WTC11 (cell line): Measurements from ENCODE around the gene CFDP1. TPM values are rescaled to one million over a fixed set of nuclear protein-coding genes. Genes with fewer than 3 reads are reported as not detected.

ENCODE experiments used
- ATAC-seq: fragments of 200-7000 bp; cut with Tn5 transposase; 2 replicates; pipeline ENCODE4 v1.10.0; 2021; ENCODE audit warnings: mild to moderate bottlenecking, moderate library complexity
- CTCF ChIA-PET: fragments of 300-600 bp; sonication (Branson Sonifier 250); formaldehyde crosslinking; loops from one replicate; lab custom pipeline; 2021; ENCODE audit warnings: antibody characterized with exemption; lab: Charles Lee
- POLR2A ChIA-PET: fragments of 350-600 bp; sonication (Branson Sonifier 250); formaldehyde crosslinking; loops from one replicate; lab custom pipeline; 2021; ENCODE audit warnings: antibody characterized with exemption; lab: Charles Lee
- DNase-seq: peaks from one replicate; pipeline ENCODE4 v3.0.0; 2021; ENCODE audit warnings: low spot score
- H3K27ac Mint-ChIP-seq: 2 replicates; pipeline ENCODE4 v1.8.0; 2021; ENCODE audit warnings: mixed read lengths
- H3K27me3 Mint-ChIP-seq: 2 replicates; pipeline ENCODE4 v1.8.0; 2021; ENCODE audit warnings: low read depth, mild to moderate bottlenecking, moderate library complexity, mixed read lengths
- H3K36me3 Mint-ChIP-seq: 2 replicates; pipeline ENCODE4 v1.8.0; 2021; ENCODE audit warnings: mixed read lengths
- H3K4me1 Mint-ChIP-seq: 2 replicates; pipeline ENCODE4 v1.8.0; 2022; ENCODE audit warnings: mixed read lengths
- H3K4me3 Mint-ChIP-seq: 2 replicates; pipeline ENCODE4 v1.8.0; 2021; ENCODE audit warnings: mild to moderate bottlenecking, moderate library complexity, mixed read lengths
- H3K9me3 Mint-ChIP-seq: 2 replicates; pipeline ENCODE4 v1.8.0; 2021; ENCODE audit warnings: mixed read lengths
- AFF4 ChIP-seq: sonication (generic); formaldehyde crosslinking; IDR thresholded peaks from 2 replicates; pipeline ENCODE4 v1.8.1; 2023; ENCODE audit warnings: mild to moderate bottlenecking, missing genetic modification reagents, borderline replicate concordance
- ATF1 ChIP-seq: sonication (generic); formaldehyde crosslinking; IDR thresholded peaks from 2 replicates; pipeline ENCODE4 v1.8.1; 2023; ENCODE audit warnings: mild to moderate bottlenecking, moderate library complexity, missing genetic modification reagents
- CBFB ChIP-seq: sonication (generic); formaldehyde crosslinking; IDR thresholded peaks from 2 replicates; pipeline ENCODE4 v1.8.1; 2022; ENCODE audit warnings: mild to moderate bottlenecking, low read depth, missing genetic modification reagents
- CREB1 ChIP-seq: sonication (generic); formaldehyde crosslinking; IDR thresholded peaks from 2 replicates; pipeline ENCODE4 v1.8.0; 2023; ENCODE audit warnings: mild to moderate bottlenecking, missing genetic modification reagents
- CREM ChIP-seq: sonication (generic); formaldehyde crosslinking; IDR thresholded peaks from 2 replicates; pipeline ENCODE4 v1.8.1; 2022; ENCODE audit warnings: mild to moderate bottlenecking, missing genetic modification reagents, moderate library complexity
- E2F4 ChIP-seq: sonication (generic); formaldehyde crosslinking; IDR thresholded peaks from 2 replicates; pipeline ENCODE4 v1.8.1; 2022; ENCODE audit warnings: low read depth, mild to moderate bottlenecking, moderate library complexity, missing genetic modification reagents, borderline replicate concordance
- E2F5 ChIP-seq: sonication (generic); formaldehyde crosslinking; IDR thresholded peaks from 2 replicates; pipeline ENCODE4 v1.8.1; 2022; ENCODE audit warnings: mild to moderate bottlenecking, moderate library complexity, missing genetic modification reagents
- GABPB1 ChIP-seq: sonication (generic); formaldehyde crosslinking; IDR thresholded peaks from 2 replicates; pipeline ENCODE4 v1.8.1; 2023; ENCODE audit warnings: mild to moderate bottlenecking, missing genetic modification reagents
- GRHL2 ChIP-seq: fragments of 250-450 bp; sonication (Bioruptor Pico); IDR thresholded peaks from 2 replicates; pipeline ENCODE4 v1.8.0; 2022; ENCODE audit warnings: mild to moderate bottlenecking, moderate library complexity; ENCODE audit not compliant: insufficient replicate concordance, severe bottlenecking
- HMGXB4 ChIP-seq: sonication (generic); formaldehyde crosslinking; IDR thresholded peaks from 2 replicates; pipeline ENCODE4 v1.8.1; 2023; ENCODE audit warnings: mild to moderate bottlenecking, moderate library complexity, missing genetic modification reagents
- IRF1 ChIP-seq: sonication (generic); formaldehyde crosslinking; IDR thresholded peaks from 2 replicates; pipeline ENCODE4 v1.8.0; 2023; ENCODE audit warnings: missing genetic modification reagents
- NFE2L1 ChIP-seq: sonication (generic); formaldehyde crosslinking; IDR thresholded peaks from 2 replicates; pipeline ENCODE4 v1.8.1; 2023; ENCODE audit warnings: missing genetic modification reagents
- NR1H2 ChIP-seq: sonication (generic); formaldehyde crosslinking; IDR thresholded peaks from 2 replicates; pipeline ENCODE4 v1.9.0; 2021; ENCODE audit warnings: mild to moderate bottlenecking, moderate library complexity, missing genetic modification reagents
- NR3C1 ChIP-seq: sonication (generic); formaldehyde crosslinking; conservative IDR thresholded peaks from 2 replicates; pipeline ENCODE4 v1.8.1; 2023; ENCODE audit warnings: low read depth, mild to moderate bottlenecking, missing genetic modification reagents
- OVOL2 ChIP-seq: fragments of 250-450 bp; sonication (Bioruptor Pico); IDR thresholded peaks from 2 replicates; pipeline ENCODE4 v1.9.0; 2021; ENCODE audit warnings: mild to moderate bottlenecking, borderline replicate concordance
- RORB ChIP-seq: fragments of 250-450 bp; sonication (Bioruptor Pico); IDR thresholded peaks from 2 replicates; pipeline ENCODE4 v1.9.0; 2021; ENCODE audit warnings: mild to moderate bottlenecking
- ZMAT4 ChIP-seq: fragments of 250-450 bp; sonication (Bioruptor Pico); IDR thresholded peaks from 2 replicates; pipeline ENCODE4 v1.9.0; 2021; ENCODE audit warnings: mild to moderate bottlenecking
- ZNF138 ChIP-seq: sonication (generic); formaldehyde crosslinking; conservative IDR thresholded peaks from 2 replicates; pipeline ENCODE4 v1.8.1; 2022; ENCODE audit warnings: mild to moderate bottlenecking, moderate library complexity, missing genetic modification reagents
- ZNF317 ChIP-seq: sonication (generic); formaldehyde crosslinking; IDR thresholded peaks from 2 replicates; pipeline ENCODE4 v1.8.1; 2023; ENCODE audit warnings: low read depth, mild to moderate bottlenecking, moderate library complexity, missing genetic modification reagents, borderline replicate concordance
- ZNF423 ChIP-seq: fragments of 250-450 bp; sonication (Bioruptor Pico); IDR thresholded peaks from 2 replicates; pipeline ENCODE4 v2.1.2; 2022; ENCODE audit warnings: mild to moderate bottlenecking, moderate library complexity
- ZNF512 ChIP-seq: sonication (generic); formaldehyde crosslinking; IDR thresholded peaks from 2 replicates; pipeline ENCODE4 v1.8.1; 2022; ENCODE audit warnings: missing genetic modification reagents, borderline replicate concordance
- ZNF671 ChIP-seq: fragments of 250-450 bp; sonication (Bioruptor Pico); IDR thresholded peaks from 2 replicates; pipeline ENCODE4 v1.8.0; 2021; ENCODE audit warnings: mild to moderate bottlenecking
- total RNA-seq: library from RNA; stranded (reverse); gene quantifications from 3 replicates; pipeline ENCODE4 v1.2.3, GENCODE V29; 2021

The CFDP1 gene
- total RNA-seq, 1 experiment from 2014 or later = 79.2 TPM

- ATAC-seq = no peak
- no peaks in the 10 kb centered on the region for H3K9me3 Mint-ChIP-seq
- H3K36me3 Mint-ChIP-seq = peaks cover 39% of the 10 kb centered on the region
- POLR2A ChIA-PET = no interaction called here
- H3K4me3 Mint-ChIP-seq = no peak overlapping the region
- CTCF ChIA-PET = interaction anchor here (1.4 to 1.8 kb wide), 3 partner anchors 15 to 106 kb away, joined by 3 to 4 read pairs (median 3); no protein-coding TSS in a partner anchor
- H3K27me3 Mint-ChIP-seq = no peaks in the 10 kb centered on the region; the same call in 1 of the 2 replicates
- H3K27ac Mint-ChIP-seq = peak overlapping the region; percentile 65
- DNase-seq = no peak
- peaks cover 9% of the 10 kb centered on the region; the same call in 1 of the 2 replicates for H3K4me1 Mint-ChIP-seq
- TF ChIP-seq E2F4 (CRISPR knock-in tag) = no peak
- no peak for TF ChIP-seq RORB
- TF ChIP-seq CREB1 = no peak
- peak; percentile 79 for TF ChIP-seq GABPB1 (CRISPR knock-in tag)
- TF ChIP-seq ZNF317 (CRISPR knock-in tag) = no peak
Observed at GRCh38 chr16:75305364-75306098, 127.8 kb downstream of the CFDP1 start.

- H3K9me3 Mint-ChIP-seq = no peaks in the 10 kb centered on the region
- no peaks in the 10 kb centered on the region; the same call in 1 of the 2 replicates for H3K27me3 Mint-ChIP-seq
- ATAC-seq (peak; percentile 31; the same call in 1 of the 2 replicates), DNase-seq (no peak)
- H3K4me1 Mint-ChIP-seq = peaks cover 9% of the 10 kb centered on the region; the same call in 1 of the 2 replicates
- ChIA-PET POLR2A (no interaction called here), CTCF (interaction anchor here (1.2 to 1.8 kb wide), 4 partner anchors 16 to 105 kb away, joined by 3 to 4 read pairs (median 3); no protein-coding TSS in a partner anchor)
- H3K4me3 Mint-ChIP-seq = no peak overlapping the region
- TF ChIP-seq GRHL2 (CRISPR knock-in tag) = no peak
- no peak for TF ChIP-seq OVOL2 (CRISPR knock-in tag)
- no peak for TF ChIP-seq ATF1
- TF ChIP-seq CREM = no peak
- no peak for TF ChIP-seq ZMAT4 (CRISPR knock-in tag)
- no peak for TF ChIP-seq GABPB1 (CRISPR knock-in tag)
- no peak for TF ChIP-seq E2F5
- TF ChIP-seq IRF1 (CRISPR knock-in tag) = no peak
- no peak for TF ChIP-seq HMGXB4 (CRISPR knock-in tag)
- TF ChIP-seq AFF4 (CRISPR knock-in tag) = no peak
- TF ChIP-seq NFE2L1 = no peak
- TF ChIP-seq CBFB (CRISPR knock-in tag) = no peak
- no peak for TF ChIP-seq ZNF512 (CRISPR knock-in tag)
- no peak for TF ChIP-seq ZNF138 (CRISPR knock-in tag)
- TF ChIP-seq NR1H2 (CRISPR knock-in tag) = no peak
- no peak for TF ChIP-seq ZNF671 (CRISPR knock-in tag)
- no peak for TF ChIP-seq NR3C1 (CRISPR knock-in tag)
- no peak for TF ChIP-seq ZNF423
- H3K36me3 Mint-ChIP-seq = peaks cover 47% of the 10 kb centered on the region
- H3K27ac Mint-ChIP-seq = peak overlapping the region; percentile 54; the same call in 1 of the 2 replicates
Observed at GRCh38 chr16:75304521-75305363, 128.6 kb downstream of the CFDP1 start.
